Tibial nerve (tissue), 3 donors: Measurements from ENCODE around the gene HBZ.

Experiments
- POLR2A ChIP-seq, 2 donors: fragments of 450-650 bp; IDR thresholded peaks; one replicate each; pipeline ENCODE4 v1.6.1; 2017; ENCODE audit warnings: antibody characterized with exemption in 2 of 2, mild to moderate bottlenecking in 2 of 2, moderate library complexity in 2 of 2
- TF ChIP-seq, protein P1 (sequence below), 5 experiments: fragments of 200-600 bp in 3 of 5; fragments of 450-650 bp in 2 of 5; sonication (generic) in 3 of 5; IDR thresholded peaks; one replicate each; pipeline ENCODE4 v1.5.1; 2016 to 2019; ENCODE audit warnings: antibody characterized with exemption in 5 of 5, mild to moderate bottlenecking in 3 of 5, moderate library complexity in 2 of 5

DNA sequence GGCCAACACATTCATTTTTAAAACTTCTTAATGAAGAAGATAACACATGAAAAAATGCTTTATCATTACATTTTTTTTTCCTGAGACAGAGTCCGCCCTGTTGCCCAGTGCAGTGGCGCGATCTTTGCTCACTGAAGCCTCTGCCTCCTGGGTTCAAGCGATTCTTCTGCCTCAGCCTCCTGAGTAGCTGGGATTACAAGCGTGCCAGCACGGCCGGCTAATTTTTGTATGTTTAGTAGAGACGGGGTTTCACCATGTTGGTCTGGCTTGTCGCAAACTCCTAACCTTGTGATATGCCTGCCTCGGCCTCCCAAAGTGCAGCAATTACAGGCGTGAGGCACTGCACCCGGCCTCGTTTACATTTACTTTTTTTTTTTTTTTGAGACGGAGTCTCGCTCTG is 41.0 kb downstream of the HBZ start:
- TF ChIP-seq POLR2A (IDR thresholded peaks at IDR 0.05), result no peak
- TF ChIP-seq, protein P1, sequence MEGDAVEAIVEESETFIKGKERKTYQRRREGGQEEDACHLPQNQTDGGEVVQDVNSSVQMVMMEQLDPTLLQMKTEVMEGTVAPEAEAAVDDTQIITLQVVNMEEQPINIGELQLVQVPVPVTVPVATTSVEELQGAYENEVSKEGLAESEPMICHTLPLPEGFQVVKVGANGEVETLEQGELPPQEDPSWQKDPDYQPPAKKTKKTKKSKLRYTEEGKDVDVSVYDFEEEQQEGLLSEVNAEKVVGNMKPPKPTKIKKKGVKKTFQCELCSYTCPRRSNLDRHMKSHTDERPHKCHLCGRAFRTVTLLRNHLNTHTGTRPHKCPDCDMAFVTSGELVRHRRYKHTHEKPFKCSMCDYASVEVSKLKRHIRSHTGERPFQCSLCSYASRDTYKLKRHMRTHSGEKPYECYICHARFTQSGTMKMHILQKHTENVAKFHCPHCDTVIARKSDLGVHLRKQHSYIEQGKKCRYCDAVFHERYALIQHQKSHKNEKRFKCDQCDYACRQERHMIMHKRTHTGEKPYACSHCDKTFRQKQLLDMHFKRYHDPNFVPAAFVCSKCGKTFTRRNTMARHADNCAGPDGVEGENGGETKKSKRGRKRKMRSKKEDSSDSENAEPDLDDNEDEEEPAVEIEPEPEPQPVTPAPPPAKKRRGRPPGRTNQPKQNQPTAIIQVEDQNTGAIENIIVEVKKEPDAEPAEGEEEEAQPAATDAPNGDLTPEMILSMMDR (IDR thresholded peaks at IDR 0.05), result no peak
